Stomach smooth muscle (tissue), 2 donors: Measurements from ENCODE around the gene EPM2A.

ENCODE experiments used
- H3K27ac ChIP-seq: one replicate; pipeline ENCODE4 v1.7.0; 2013; ENCODE audit warnings: mild to moderate bottlenecking, low read length, inconsistent platforms
- H3K27me3 ChIP-seq, 2 donors: one replicate each; pipeline ENCODE4 v1.7.0; 2013; ENCODE audit warnings: low read length in 2 of 2; ENCODE audit not compliant: insufficient read depth in 2 of 2, control insufficient read depth in 1 of 2
- H3K36me3 ChIP-seq, 2 donors: one replicate each; pipeline ENCODE4 v1.7.0; 2013; ENCODE audit warnings: low read length in 2 of 2; ENCODE audit not compliant: control insufficient read depth in 2 of 2, insufficient read depth in 2 of 2
- H3K4me1 ChIP-seq: one replicate; pipeline ENCODE4 v1.7.0; 2013; ENCODE audit warnings: low read length; ENCODE audit not compliant: control insufficient read depth, insufficient read depth
- H3K4me3 ChIP-seq, 2 donors: one replicate each; pipeline ENCODE4 v1.7.0; 2013; ENCODE audit warnings: low read length in 2 of 2
- H3K9ac ChIP-seq, 2 donors: one replicate each; pipeline ENCODE4 v1.7.0; 2013; ENCODE audit warnings: low read length in 2 of 2, mild to moderate bottlenecking in 1 of 2
- H3K9me3 ChIP-seq, 2 donors: one replicate each; pipeline ENCODE4 v1.7.0; 2013; ENCODE audit warnings: low read length in 2 of 2; ENCODE audit not compliant: control insufficient read depth in 2 of 2
- donor health status: healthy.
- donor health status: Pancreatic carcinoma.

EPM2A gene

DNA sequence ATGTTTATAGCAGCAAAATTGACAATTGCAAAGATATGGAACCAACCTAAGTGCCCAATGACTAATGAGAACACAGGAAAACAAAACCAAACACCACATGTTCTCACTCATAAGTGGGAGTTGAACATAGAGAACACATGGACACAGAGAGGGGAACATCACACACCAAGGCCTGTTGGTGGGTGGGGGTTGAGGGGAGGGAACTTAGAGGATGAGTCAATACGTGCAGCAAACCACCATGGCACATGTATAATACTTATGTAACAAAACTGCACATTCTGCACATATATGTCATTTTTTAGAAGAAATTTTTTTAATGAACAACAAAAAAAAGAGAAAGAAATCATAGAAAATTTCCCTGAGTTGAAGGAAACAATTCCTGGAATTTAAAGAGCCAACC is 3.9 kb downstream of the EPM2A start:
- H3K4me1 ChIP-seq, result no peaks in the 10 kb centered on the region
- no peaks in the 10 kb centered on the region for H3K9me3 ChIP-seq
- H3K4me3 ChIP-seq, result no peak overlapping the region
- H3K27ac ChIP-seq, result no peak overlapping the region
- no peaks in the 10 kb centered on the region for H3K27me3 ChIP-seq
- peaks cover 0 to 3% of the 10 kb centered on the region in 2 donors for H3K36me3 ChIP-seq
- H3K9ac ChIP-seq, result no peak overlapping the region

DNA sequence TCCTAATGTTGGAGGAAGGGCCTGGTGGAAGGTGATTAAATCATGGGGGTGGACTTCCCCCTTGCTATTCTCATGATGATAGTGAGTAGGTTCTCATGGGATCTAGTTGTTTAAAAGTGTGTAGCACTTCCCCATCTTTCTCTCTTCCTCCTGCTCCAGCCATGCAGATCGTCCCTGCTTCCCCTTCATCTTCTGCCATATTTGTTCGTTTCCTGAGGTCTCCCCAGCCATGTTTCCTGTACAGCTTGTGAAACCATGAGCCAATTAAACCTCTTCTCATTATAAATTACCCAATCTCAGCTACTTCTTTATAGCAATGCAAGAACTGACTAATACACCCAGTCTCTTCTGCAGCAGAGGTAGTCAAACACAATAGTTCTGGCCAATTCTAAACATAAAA is 5.4 kb downstream of the EPM2A start:
- H3K9ac ChIP-seq, result no peak overlapping the region
- H3K4me1 ChIP-seq, result no peaks in the 10 kb centered on the region
- H3K9me3 ChIP-seq, result no peaks in the 10 kb centered on the region
- no peak overlapping the region for H3K27ac ChIP-seq
- H3K4me3 ChIP-seq, result no peak overlapping the region
- no peaks in the 10 kb centered on the region for H3K27me3 ChIP-seq
- peaks cover 0 to 3% of the 10 kb centered on the region in 2 donors for H3K36me3 ChIP-seq

- Histone ChIP-seq H3K27me3 (no peaks in the 10 kb centered on the region), H3K9ac (no peak overlapping the region), H3K4me3 (no peak overlapping the region), H3K27ac (no peak overlapping the region), H3K4me1 (no peaks in the 10 kb centered on the region), H3K36me3 (peaks cover 0 to 3% of the 10 kb centered on the region in 2 donors), H3K9me3 (no peaks in the 10 kb centered on the region)
These were observed 6.6 kb downstream of the EPM2A start for GRCh38 chr6:145728444-145729385.

GRCh38 chr6:145727817-145728388 is 7.4 kb downstream of the EPM2A start:
- H3K4me3 ChIP-seq, result no peak overlapping the region
- no peak overlapping the region for H3K27ac ChIP-seq
- H3K36me3 ChIP-seq, result peaks cover 0 to 3% of the 10 kb centered on the region in 2 donors
- H3K9me3 ChIP-seq, result no peaks in the 10 kb centered on the region
- H3K9ac ChIP-seq, result no peak overlapping the region
- no peaks in the 10 kb centered on the region for H3K4me1 ChIP-seq
- no peaks in the 10 kb centered on the region for H3K27me3 ChIP-seq

GRCh38 chr6:145725570-145725969 is 9.8 kb downstream of the EPM2A start:
- no peak overlapping the region for H3K27ac ChIP-seq
- no peak overlapping the region for H3K9ac ChIP-seq
- H3K36me3 ChIP-seq, result peaks cover 0 to 3% of the 10 kb centered on the region in 2 donors
- no peaks in the 10 kb centered on the region for H3K27me3 ChIP-seq
- H3K4me1 ChIP-seq, result no peaks in the 10 kb centered on the region
- H3K9me3 ChIP-seq, result no peaks in the 10 kb centered on the region
- no peak overlapping the region for H3K4me3 ChIP-seq

GRCh38 chr6:145723646-145724045 is 11.7 kb downstream of the EPM2A start:
- no peaks in the 10 kb centered on the region for H3K36me3 ChIP-seq

GRCh38 chr6:145722190-145722589 is 13.1 kb downstream of the EPM2A start:
- Histone ChIP-seq H3K27me3 (no peaks in the 10 kb centered on the region), H3K9ac (no peak overlapping the region), H3K27ac (no peak overlapping the region), H3K9me3 (no peaks in the 10 kb centered on the region), H3K36me3 (no peaks in the 10 kb centered on the region), H3K4me3 (no peak overlapping the region), H3K4me1 (no peaks in the 10 kb centered on the region)

More at GRCh38 chr6:145723646-145724045, 11.7 kb downstream of the EPM2A start:
- Histone ChIP-seq H3K9ac (no peak overlapping the region), H3K4me3 (no peak overlapping the region), H3K27ac (no peak overlapping the region), H3K27me3 (no peaks in the 10 kb centered on the region), H3K4me1 (no peaks in the 10 kb centered on the region), H3K9me3 (no peaks in the 10 kb centered on the region)

DNA sequence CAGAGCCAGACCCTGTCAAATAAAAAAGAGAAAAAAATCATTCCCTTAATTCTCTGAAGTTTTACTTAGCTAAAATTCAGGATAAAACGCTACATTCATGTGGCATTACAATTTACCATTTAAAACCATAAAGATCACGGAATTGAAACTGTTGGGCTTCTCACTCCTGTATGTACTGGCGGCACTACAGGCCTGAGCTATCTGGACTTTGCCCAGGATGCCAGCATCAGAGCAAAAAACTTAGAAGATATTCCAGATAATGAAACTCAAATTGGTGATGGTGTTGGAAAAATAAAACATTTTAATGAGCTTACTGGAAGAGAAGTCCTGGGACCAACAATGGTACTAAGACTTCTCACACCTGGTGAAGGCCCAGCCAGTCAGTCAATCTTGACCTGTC is 14.2 kb downstream of the EPM2A start:
- H3K27ac ChIP-seq, result no peak overlapping the region
- no peaks in the 10 kb centered on the region for H3K9me3 ChIP-seq
- no peaks in the 10 kb centered on the region for H3K4me1 ChIP-seq
- H3K4me3 ChIP-seq, result no peak overlapping the region
- no peaks in the 10 kb centered on the region for H3K36me3 ChIP-seq
- H3K27me3 ChIP-seq, result no peaks in the 10 kb centered on the region
- H3K9ac ChIP-seq, result no peak overlapping the region

DNA sequence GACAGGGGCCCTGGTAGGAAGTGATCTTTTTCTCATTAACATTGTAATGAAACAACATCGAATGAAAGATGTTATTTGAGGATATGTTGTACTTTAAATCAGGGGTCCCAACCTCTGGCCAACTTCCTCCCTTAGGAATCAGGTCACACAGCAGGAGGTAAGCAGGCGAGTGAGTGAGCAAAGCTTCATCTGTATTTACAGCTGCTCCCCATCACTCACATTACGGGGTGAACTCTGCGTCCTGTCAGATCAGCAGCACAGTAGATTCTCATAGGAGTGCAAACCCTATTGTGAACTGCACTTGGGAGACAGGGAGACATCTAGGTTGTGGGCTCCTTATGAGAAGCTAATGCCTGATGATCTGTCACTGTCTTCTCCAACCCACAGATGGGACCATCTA is 19.9 kb downstream of the EPM2A start:
- Histone ChIP-seq H3K27me3 (no peaks in the 10 kb centered on the region), H3K27ac (no peak overlapping the region), H3K9me3 (no peaks in the 10 kb centered on the region), H3K9ac (no peak overlapping the region), H3K36me3 (peaks cover 0 to 3% of the 10 kb centered on the region in 2 donors), H3K4me3 (no peak overlapping the region), H3K4me1 (no peaks in the 10 kb centered on the region)

DNA sequence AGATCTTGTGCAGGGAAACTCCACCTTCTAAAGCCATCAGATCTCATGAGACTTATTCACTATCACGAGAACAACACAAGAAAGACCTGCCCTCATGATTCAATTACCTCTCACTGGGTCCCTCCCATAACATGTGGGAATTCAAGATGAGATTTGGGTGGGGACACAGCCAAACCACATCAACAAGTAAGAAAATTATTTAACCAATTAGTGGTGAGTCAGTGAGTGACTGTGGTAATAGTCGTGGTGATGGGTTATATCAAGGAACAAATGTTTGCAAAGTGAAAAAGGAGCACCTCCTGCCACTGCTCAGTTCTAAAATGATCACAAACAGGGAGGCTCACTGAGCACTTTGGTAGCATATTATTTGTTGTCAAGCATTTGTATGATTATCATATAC is 20.6 kb downstream of the EPM2A start:
- Histone ChIP-seq H3K36me3 (peaks cover 0 to 3% of the 10 kb centered on the region in 2 donors), H3K27me3 (no peaks in the 10 kb centered on the region), H3K4me3 (no peak overlapping the region), H3K9ac (no peak overlapping the region), H3K4me1 (no peaks in the 10 kb centered on the region), H3K9me3 (no peaks in the 10 kb centered on the region), H3K27ac (no peak overlapping the region)

GRCh38 chr6:145713773-145714172 is 21.5 kb downstream of the EPM2A start:
- no peak overlapping the region for H3K4me3 ChIP-seq
- H3K27ac ChIP-seq, result no peak overlapping the region
- H3K9me3 ChIP-seq, result no peaks in the 10 kb centered on the region
- H3K27me3 ChIP-seq, result no peaks in the 10 kb centered on the region
- H3K9ac ChIP-seq, result no peak overlapping the region
- no peaks in the 10 kb centered on the region for H3K4me1 ChIP-seq
- peaks cover 0 to 3% of the 10 kb centered on the region in 2 donors for H3K36me3 ChIP-seq
